ENCODE results near the gene TBR1.

The TBR1 gene

GRCh38 chr2:161409308-161409907 is 6.7 kb upstream of the TBR1 start:
- Histone ChIP-seq H3F3A (ENCODE audit: insufficient read depth, low read length) (no peaks in the 10 kb centered on the region), H3K4me2 (ENCODE audit: low read length) (no peak overlapping the region), H3K36me3 (ENCODE audit: insufficient read depth, low read length) (peaks cover 25% of the 10 kb centered on the region), H2AFZ (ENCODE audit: low read length) (no peak overlapping the region), H3K79me2 (ENCODE audit: insufficient read depth, low read length) (no peaks in the 10 kb centered on the region), H4K20me1 (ENCODE audit: insufficient read depth, low read length) (no peaks in the 10 kb centered on the region), H3K9ac (ENCODE audit: low read length) (no peak overlapping the region), H3K4me3 (ENCODE audit: low read depth, low read length, poor library complexity, severe bottlenecking) (no peak overlapping the region), H3K9me2 (ENCODE audit: low read depth, low read length) (no peaks in the 10 kb centered on the region), H3K4me1 (ENCODE audit: insufficient read depth, low read length, severe bottlenecking) (peaks cover 8% of the 10 kb centered on the region), H3K27ac (ENCODE audit: low read depth, low read length, poor library complexity, severe bottlenecking) (no peak overlapping the region), H3K9me3 (ENCODE audit: low read length) (no peaks in the 10 kb centered on the region), H3K27me3 (ENCODE audit: insufficient read depth, low read length) (no peaks in the 10 kb centered on the region)
- TF ChIP-seq CTCF (IDR thresholded peaks at IDR 0.05; ENCODE audit: low read length) (no peak), EZH2 (IDR thresholded peaks at IDR 0.05; ENCODE audit: borderline replicate concordance, low read length) (no peak)

- Histone ChIP-seq H3K36me3 (ENCODE audit: insufficient read depth, low read length) (peaks cover 25% of the 10 kb centered on the region), H3F3A (ENCODE audit: insufficient read depth, low read length) (no peaks in the 10 kb centered on the region), H3K4me2 (ENCODE audit: low read length) (no peak overlapping the region), H3K4me1 (ENCODE audit: insufficient read depth, low read length, severe bottlenecking) (peaks cover 21% of the 10 kb centered on the region), H3K9me2 (ENCODE audit: low read depth, low read length) (no peaks in the 10 kb centered on the region), H3K27me3 (ENCODE audit: insufficient read depth, low read length) (no peaks in the 10 kb centered on the region), H2AFZ (ENCODE audit: low read length) (no peak overlapping the region), H4K20me1 (ENCODE audit: insufficient read depth, low read length) (no peaks in the 10 kb centered on the region), H3K27ac (ENCODE audit: low read depth, low read length, poor library complexity, severe bottlenecking) (no peak overlapping the region), H3K4me3 (ENCODE audit: low read depth, low read length, poor library complexity, severe bottlenecking) (no peak overlapping the region), H3K79me2 (ENCODE audit: insufficient read depth, low read length) (no peaks in the 10 kb centered on the region), H3K9me3 (ENCODE audit: low read length) (no peaks in the 10 kb centered on the region), H3K9ac (ENCODE audit: low read length) (no peak overlapping the region)
- TF ChIP-seq EZH2 (IDR thresholded peaks at IDR 0.05; ENCODE audit: borderline replicate concordance, low read length): no peak
- no peak for TF ChIP-seq CTCF (IDR thresholded peaks at IDR 0.05; ENCODE audit: low read length)
These were observed 3.8 kb upstream of the TBR1 start for GRCh38 chr2:161412346-161412745.

- no peaks in the 10 kb centered on the region for H3K9me2 ChIP-seq (ENCODE audit: low read depth, low read length)
- H3K9me3 ChIP-seq (ENCODE audit: low read length): no peaks in the 10 kb centered on the region
- H3K27me3 ChIP-seq (ENCODE audit: insufficient read depth, low read length): no peaks in the 10 kb centered on the region
- 0 out of 2 replicates have a peak, but pooled peaks have one; percentile 4 for TF ChIP-seq CTCF (IDR thresholded peaks at IDR 0.05; ENCODE audit: low read length)
- TF ChIP-seq EZH2 (IDR thresholded peaks at IDR 0.05; ENCODE audit: borderline replicate concordance, low read length): no peak
- H3K36me3 ChIP-seq (ENCODE audit: insufficient read depth, low read length): peaks cover 14% of the 10 kb centered on the region
- H3K4me2 ChIP-seq (ENCODE audit: low read length): peak overlapping the region; percentile 58
- no peaks in the 10 kb centered on the region for H4K20me1 ChIP-seq (ENCODE audit: insufficient read depth, low read length)
- H3K79me2 ChIP-seq (ENCODE audit: insufficient read depth, low read length): no peaks in the 10 kb centered on the region
- H3K27ac ChIP-seq (ENCODE audit: low read depth, low read length, poor library complexity, severe bottlenecking): no peak overlapping the region
- H3K4me3 ChIP-seq (ENCODE audit: low read depth, low read length, poor library complexity, severe bottlenecking): peak overlapping the region; percentile 52
- H3F3A ChIP-seq (ENCODE audit: insufficient read depth, low read length): no peaks in the 10 kb centered on the region
- H3K9ac ChIP-seq (ENCODE audit: low read length): peak overlapping the region; percentile 36; the same call in 1 of the 2 replicates
- peaks cover 21% of the 10 kb centered on the region for H3K4me1 ChIP-seq (ENCODE audit: insufficient read depth, low read length, severe bottlenecking)
- H2AFZ ChIP-seq (ENCODE audit: low read length): no peak overlapping the region
These were observed 1.8 kb upstream of the TBR1 start for GRCh38 chr2:161414042-161415033.
